Activated CD4-positive, alpha-beta T cell treated with anti-CD3 and anti-CD28 coated beads for 48 hours (primary cell): Measurements from ENCODE around the gene CFAP46.
"Not testable (repeated sequence)": the region's sequence is repeated elsewhere in the genome, so short reads cannot be mapped to it uniquely, and the experiment has no call there.

Source experiments
- DNase-seq: peaks from one replicate; pipeline ENCODE4 v3.0.0-alpha.2; 2020

The CFAP46 gene

DNA sequence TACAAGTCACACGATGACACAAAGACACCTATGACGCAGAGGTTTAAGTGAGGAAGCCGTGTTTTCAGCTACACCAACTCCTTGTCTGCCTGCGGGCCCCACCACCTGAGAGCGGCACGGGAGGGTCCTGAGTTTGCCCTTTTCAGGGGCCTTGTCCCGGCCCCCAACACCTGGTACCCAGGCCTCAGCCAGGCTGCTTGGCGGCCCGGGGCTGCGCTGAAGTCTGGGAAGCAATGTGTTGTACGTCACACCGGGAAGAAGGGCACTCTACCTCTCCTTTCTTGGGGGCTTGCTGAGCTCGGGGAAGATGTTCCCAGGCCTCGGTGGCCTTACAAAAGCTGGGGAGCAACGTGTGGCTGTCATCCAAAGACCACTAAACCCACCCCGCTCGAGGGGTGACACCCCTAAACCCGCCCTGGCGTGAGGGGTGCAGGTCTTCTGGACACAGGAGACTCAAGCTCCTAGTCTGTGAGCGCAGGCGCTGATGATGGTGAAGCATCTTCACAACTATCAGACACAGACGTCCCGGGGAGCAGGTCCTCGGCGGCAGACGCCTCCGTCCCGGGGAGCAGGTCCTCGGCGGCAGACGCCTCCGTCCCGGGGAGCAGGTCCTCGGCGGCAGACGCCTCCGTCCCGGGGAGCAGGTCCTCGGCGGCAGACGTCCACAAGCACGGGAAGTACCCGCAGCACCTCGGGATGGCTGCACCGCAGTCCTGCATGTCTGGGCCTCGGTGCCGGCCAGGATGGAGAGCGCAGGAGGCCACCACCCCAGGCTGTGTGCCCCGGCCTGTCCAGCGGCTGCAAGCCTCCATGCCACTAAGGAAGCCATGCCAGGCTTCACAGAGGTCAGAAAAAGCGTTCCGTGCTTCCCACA, 15.4 kb downstream of the CFAP46 start:
- no peak for DNase-seq

DNA sequence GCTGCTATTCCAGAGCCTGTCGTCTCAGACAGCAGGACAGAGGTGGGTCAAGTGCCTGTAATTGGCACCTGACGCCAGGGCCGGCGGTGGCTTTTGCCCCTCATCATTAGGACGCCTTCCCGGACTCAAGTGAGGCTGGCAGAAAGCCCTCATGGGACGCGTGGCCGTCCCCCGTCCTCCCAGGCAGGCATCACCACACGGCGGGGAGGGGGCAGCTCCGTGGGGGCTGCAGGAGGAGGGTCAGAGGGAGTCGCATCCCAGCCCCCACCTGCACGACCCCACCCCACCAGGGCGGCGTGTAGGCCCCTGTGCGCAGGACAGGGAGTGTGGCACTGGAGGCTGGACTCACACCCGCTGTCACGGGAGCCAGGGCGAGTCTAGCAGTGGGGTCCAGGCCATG, 16.3 kb downstream of the CFAP46 start:
- no peak for DNase-seq

DNA sequence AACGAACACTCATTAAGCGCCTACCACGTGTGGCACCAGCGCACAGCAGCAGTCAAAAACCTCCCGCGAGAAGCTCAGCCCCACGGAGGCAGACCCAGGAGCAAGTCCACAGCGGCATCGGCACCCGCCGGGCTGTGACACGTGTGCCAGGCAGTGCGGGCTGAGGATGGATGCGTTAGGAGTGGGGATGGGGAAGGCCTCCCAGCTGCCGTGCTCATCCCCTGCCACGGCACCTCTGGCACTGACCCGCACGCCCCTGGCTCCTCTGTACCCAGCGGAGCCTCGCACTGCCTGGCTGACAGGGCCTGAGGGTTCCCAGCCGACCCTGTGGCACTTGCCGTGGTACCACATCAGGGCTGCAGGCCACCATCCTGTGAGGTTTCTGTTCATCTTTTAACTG, 16.8 kb downstream of the CFAP46 start:
- DNase-seq, result no peak

DNA sequence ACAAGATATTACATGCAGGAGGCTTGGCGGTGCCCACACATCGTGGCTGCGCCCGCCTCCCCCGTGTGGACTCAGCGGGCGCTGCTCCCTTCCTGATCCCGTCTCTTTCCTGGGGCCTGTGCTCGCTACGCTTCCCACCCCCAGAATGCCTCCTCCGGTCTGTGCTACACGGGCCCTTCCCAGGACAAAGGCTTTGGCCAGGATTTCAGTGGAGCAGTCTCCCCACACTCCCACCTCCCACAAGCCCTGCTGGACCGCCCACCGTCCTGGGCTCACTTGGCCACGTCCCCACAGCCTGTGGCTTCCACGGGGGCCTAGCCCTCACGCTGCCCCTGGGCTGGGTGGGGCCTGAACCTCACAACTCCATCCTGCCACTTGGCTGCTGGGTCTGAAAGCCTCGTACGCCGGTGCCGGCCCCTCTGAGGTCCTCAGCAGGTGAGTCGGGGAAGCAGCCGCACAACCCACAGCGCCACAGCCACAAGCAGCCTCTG, 17.3 kb downstream of the CFAP46 start:
- DNase-seq, result no peak

DNA sequence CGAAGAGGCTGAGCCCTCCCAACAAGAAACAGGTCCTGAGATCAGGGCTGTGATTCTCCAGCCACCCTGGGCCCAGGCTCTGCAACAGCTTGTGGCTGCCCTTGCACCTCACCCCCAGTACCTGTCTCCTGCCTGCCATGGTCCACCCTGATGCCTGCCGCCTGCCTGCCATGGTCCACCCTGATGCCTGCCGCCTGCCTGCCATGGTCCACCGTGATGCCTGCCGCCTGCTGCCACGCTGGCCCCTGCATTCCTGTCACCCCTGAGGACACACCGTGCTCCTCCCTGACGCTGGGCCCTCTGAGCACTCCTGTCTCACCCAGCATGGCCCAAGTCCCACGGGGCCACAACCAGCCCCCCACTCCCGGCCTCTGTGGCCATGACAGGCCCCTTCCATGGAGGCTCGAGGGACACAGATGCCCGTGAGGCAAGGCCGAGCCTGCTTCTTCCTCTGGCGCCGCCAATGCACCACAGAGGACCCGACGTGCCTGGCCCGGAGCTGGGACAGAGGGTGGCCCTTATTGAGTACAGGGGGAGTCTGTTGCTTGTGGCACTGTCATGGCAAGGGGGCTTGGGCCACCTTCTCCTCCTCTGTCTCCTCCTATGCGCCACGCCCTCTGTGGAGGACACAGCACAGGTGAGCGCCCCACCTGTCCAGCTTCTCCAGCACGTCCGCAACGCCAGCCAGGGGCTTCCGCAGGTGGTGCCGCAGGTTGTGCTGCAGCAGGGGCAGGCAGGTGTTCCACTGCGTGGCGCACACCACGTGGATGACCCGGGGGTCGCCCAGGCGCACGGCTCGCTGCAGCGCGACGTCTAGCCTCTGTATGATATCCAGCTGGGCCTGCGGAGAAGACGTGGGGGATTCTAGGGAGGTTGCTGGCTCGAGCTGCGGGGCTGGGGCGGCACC, 18.1 kb downstream of the CFAP46 start:
- no peak for DNase-seq

DNA sequence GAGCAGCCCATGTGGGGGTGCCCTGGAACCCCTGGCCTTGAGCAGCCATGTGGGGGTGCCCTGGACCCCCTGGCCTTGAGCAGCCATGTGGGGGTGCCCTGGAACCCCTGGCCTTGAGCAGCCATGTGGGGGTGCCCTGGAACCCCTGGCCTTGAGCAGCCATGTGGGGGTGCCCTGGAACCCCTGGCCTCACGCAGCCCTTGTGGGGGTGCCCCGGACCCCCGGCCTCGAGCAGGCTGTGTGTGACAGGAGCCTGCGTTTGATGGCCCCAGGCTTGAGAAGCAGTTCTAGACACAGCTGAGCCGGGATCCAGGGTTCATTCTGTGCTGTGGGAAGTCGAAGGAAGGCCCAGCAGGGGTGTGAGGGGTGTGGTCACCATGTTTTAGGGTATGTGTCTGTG, 19.0 kb downstream of the CFAP46 start:
- DNase-seq, result not testable (repeated sequence)

DNA sequence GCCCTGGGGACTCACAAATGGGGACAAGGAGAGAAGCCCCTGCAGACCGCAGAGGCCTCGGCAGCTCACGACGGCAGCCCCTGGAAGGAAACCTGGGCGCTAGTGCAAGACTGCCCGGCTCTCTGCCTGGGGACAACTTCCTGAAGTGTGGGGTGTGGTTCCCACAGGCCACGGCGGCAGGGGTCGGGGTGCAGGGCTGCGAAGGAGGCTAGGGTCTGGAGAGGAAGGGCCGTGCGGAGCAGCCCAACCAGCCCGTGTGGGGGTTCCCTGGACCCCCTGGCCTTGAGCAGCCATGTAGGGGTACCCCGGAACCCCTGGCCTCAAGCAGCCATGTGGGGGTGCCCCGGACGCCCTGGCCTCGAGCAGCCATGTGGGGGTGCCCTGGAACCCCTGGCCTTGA, 19.5 kb downstream of the CFAP46 start:
- DNase-seq, result no peak

DNA sequence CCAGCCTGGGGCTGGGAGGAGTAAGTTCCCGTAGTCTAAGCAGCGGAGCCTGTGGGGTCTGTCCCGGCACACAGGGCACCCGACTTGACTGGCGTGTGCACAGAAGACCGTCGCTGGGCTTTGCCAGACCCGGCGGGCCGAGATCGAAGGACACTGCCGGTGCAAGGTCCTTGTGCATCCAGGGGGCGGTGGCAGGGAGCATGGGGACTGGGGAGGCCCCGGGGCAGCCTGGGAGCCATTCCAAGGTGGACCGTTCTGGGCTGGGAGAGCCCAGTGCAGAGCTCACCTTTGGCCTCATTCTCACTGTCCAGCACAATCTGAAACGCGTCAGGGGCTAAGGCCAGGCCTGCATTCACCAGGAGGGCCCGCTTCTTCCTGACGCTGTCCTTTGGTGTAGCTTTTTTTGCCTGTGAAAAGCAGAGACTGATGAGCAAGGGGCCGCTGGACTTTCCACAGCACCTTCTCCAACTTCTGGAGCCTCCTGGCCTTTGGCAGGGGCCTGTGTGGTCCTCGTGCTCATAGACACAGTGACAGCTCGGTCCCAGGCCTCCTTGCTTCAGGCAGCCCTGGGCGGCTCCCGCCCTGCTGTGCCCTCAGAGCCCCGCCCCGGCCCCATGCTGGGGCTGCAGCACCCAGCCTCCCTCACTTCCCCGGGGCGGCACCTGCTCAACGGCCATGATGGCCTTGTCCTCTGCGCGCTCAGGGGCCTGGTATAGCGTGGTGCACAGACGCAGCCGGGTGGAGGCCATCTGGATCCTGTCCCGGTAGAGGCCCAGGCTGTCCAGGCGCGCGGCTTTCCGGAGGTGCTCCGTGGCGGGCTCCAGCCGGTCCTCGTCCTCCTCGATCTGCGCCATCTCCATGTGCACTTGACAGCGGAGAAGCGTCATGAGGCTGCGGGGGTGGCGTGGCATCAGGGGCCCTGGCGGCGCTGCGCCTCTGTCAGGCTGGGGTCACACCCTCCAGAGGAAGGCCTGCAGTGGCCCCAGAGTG, 20.3 kb downstream of the CFAP46 start:
- no peak for DNase-seq

DNA sequence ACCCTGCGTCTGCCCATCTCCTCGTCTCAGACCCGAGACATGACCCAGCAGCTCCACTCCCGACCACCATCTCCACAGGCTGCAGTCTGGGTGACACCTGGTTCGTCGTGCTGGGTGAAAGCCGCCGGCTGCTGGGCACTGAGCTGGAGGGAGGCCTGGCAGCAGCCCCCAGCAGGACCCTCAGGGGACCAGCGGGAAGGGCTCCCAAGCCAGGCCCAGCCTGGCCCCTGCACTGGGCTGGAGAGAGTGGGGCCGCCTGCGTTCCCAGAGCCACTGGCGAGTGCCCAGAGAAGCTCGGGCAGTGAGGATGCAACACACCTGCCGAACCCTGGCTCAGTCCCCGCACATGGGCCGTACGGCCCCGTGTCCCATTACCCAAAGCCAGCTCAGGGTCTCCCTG, 21.3 kb downstream of the CFAP46 start:
- DNase-seq, result no peak

DNA sequence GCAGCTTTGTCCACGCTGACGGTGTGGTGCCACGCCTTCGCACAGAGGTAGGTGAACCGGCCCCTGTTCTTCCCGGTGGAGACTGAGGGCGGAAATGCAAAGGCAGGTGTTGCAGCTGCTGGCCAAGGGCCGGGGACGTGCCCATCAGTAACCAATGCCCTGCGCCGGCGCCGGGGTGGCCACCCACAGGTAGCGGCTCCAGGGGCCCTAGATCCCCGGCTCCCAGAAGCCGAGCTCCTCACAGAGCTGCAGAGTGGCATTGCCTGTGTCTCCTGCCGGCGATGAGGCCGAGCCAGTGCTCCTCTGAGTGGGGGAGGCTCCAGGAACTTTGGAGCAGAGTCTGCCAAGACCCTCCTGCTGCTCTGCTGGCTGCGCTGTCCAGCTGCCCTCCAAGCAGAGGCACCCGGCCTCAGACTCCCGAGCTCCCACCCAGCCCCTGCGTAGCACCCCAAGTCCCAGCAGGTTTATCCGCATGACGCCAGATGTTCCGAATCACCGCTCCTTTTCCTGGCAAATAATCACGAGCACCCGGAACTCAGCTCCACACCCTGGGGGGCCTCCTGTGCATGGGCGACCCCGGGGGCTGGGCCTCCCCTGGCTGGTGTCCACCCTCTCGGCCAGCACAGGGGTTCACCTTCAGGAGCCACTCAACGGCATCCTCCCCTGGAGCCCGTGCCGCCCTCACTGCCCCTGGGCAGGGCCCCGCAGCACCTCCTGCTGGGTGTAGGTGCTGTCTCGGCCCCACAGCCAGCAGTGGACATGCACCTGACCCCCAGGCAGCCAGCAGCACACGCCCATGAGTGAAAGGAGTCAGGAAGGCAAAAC, 22.1 kb downstream of the CFAP46 start:
- no peak for DNase-seq

DNA sequence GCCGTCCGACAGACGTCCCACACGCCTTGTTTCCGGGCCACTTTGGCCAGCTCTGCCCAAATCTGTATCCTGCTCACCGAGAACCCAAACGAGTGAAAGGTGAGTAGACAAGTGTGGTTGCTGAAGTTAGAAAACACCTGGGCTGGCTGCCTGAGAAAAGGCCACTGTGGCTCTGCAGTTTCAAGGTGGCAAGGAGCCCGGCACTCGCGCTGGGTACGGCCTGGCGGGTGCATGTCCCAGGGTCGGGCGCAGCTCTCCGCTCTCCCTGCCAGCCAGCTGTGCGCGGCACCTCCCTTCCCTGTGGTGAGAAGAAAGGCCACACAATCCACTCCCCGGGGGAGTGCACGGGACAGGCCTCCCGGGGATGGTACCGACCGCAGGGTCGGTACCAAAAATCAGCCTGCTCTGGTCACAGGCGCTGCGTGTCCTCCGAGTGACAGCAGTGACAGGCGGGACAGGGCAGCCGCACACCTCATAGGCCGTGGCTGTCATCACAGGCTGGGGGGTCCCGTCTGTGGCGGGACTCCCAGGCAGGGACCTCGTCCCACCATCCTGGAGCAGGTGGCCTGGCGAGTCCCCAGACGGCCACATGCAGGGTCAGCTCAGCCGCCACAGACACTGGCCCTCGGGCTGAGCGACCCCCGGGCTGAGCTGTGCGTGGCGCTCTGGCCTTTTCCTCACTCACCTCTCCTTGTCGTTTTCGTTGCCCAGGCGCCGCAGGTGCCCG, 22.8 kb downstream of the CFAP46 start:
- no peak for DNase-seq

DNA sequence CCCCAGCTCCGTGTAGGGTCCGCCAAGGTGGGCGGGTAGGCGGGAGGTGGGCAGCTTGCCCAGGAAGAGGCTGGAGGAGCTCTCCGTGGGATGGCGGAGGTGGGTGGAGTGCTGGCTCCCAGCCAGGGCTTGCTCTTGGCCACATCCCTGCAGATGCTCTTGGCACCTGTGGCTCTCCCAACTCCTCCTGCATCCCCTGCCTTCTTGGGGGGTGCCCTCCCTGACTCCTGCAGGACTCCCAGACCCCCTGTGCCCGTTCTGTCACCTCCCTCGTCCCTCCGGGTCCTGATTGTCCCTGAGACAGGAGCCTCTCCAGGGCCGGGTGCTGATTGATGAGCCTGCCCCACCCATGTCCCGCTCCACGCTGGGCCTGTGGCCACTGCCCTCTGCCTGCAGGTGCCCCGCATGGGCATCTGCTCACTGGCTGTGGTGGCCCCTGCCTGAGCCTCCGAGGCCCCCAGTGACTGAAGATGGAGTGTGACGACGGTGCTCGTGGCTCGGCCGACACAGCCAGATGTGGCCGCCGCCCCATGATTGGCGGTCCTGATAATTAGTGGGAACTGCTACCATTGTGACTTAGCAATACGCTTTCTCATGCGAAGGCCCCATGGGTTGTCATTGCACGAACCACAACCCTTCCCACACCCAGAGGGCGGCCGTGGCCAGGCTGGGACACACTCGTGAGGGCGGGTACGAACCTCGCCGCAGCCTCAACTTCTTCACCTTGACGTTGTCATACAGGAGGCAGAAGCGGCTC, 23.6 kb downstream of the CFAP46 start:
- DNase-seq, result no peak

DNA sequence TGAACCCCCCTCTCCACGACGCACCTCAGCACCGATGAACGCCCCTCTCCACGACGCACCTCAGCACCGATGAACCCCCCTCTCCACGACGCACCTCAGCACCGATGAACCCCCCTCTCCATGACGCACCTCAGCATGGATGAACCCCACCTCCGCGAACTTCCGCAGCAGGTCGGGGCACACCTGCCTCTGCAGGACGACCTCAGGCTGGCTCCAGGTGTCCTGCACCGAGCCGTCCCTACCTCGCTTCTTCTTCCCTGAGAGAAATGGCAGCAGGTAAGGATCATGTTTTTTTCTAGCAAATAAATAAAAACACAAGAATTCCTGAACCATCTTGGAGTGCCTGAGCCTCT, 24.1 kb downstream of the CFAP46 start:
- no peak for DNase-seq

DNA sequence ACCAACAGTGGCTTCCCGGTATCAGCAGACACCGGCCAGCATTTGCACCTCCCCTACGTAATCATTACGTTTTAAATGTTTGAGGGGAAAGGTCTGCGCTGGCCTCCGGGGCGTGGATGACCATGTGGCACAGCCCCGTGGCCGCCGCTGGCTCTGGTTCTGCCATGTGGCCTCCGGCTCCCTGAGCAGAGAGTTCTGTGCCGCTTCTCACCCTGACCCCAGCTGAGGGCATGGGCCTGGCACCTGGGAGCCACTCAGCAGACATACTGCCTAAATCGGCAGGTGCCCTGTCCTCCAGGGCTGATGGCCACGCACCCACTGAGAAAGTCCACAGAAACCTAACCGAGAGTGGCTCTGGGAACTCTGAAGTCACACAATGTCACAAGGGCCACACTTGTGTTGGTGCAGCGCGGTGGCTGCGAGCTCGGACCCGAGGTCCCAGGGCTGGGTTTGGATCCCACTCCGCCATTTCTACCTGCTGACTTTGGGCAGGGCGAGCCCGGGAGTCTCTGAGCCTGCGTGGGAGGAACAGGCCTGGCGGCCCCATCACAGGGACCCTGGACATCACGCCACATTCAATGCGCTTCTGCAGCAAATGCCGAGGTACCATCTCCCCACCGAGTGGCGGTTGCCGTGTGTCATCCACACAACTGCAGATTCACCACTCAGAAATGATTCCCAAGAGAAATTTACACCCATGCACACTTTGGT, 25.3 kb downstream of the CFAP46 start:
- no peak for DNase-seq

DNA sequence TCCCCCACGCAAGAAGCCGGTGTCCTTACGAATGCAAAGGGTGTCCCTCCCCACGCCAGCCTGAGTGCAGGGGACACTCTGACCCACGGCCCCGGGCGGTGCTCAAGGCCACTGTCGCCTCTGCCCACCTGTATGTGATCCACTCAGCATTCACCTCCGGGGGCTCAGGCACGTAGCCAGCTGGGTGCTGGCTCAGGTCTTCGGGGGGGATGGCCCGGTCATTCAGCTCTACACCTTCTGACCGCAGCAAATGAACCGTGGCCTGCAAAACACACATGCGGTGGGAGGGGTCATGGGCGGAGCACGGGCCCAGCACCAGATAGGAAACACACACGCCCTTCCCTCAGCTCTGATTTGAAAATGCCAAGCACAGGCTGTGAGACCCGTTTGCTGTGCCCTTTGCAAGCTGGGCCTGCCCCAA, 25.9 kb downstream of the CFAP46 start:
- no peak for DNase-seq

DNA sequence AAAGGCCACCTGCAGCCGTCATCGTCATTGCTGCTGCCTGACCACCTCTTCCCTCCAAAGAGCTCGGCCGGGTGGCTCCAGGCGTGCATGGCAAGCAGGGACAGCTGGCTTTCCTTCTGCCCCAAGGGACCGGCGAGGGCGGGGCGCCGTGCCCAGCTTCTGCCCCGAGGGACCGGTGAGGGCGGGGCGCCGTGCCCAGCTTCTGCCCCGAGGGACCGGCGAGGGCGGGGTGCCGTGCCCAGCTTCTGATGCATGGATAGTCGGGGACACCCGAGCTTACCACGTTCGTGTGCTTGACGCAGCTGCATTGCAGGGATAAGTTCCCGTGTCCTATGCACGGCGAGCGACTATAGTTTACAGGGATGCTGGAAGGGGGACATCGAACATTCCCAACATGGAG, 27.0 kb downstream of the CFAP46 start:
- no peak for DNase-seq

DNA sequence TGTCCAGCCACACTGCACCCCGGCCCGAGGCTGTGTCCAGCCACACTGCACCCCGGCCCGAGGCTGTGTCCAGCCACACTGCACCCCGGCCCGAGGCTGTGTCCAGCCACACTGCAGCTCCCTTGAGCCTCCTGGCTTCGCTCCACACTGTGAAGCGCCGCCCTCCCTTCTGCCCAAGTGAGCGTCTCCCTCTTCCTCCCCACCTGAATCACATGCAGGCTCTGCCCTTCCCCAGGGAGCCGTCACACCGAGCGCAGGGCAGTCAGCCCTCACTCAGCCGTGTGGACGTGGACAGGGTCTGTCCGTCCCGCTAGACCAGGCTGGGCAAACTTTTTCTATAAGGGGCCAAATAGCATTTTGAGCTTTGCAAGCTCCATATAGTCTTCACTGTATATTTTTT, 27.6 kb downstream of the CFAP46 start:
- DNase-seq, result no peak

DNA sequence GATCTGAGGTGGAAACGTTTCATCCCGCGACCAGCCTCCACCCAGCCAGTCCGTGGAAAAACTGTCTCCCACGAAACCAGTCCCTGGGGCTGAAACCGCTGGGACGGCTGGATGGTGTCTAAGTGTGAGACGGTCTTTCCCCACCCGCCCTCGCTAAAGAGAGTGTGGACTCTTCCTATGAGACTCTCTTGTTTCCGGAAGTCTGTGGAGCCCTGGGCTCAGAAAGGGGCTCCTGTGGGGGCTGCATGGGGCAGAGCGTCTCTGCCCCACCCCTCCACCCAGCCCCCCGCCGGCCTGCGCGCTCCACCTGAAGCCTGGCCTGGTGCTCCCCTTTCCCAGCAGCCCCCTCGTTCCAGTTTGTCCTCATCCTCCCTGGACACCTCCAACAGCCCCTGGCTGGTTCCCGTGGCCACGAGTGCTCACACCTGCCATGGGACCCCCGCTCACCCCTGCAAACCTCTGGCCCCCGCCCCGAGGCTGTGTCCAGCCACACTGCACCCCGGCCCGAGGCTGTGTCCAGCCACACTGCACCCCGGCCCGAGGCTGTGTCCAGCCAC, 28.7 kb downstream of the CFAP46 start:
- no peak for DNase-seq
